Activated CD4-positive, alpha-beta T cell treated with anti-CD3 and anti-CD28 coated beads for 1 hour (primary cell): ENCODE results near the gene TPI1.
A peak's percentile ranks its signal among the peaks of the same experiment; 100 is the strongest.
"Not testable (repeated sequence)": the region's sequence is repeated elsewhere in the genome, so short reads cannot be mapped to it uniquely, and the experiment has no call there.

Experiments used
- DNase-seq: peaks from one replicate; pipeline ENCODE4 v3.0.0-alpha.2; 2020

TPI1 gene

GRCh38 chr12:6849427-6849826 lies 17.9 kb upstream of the TPI1 start:
- DNase-seq = no peak

DNA sequence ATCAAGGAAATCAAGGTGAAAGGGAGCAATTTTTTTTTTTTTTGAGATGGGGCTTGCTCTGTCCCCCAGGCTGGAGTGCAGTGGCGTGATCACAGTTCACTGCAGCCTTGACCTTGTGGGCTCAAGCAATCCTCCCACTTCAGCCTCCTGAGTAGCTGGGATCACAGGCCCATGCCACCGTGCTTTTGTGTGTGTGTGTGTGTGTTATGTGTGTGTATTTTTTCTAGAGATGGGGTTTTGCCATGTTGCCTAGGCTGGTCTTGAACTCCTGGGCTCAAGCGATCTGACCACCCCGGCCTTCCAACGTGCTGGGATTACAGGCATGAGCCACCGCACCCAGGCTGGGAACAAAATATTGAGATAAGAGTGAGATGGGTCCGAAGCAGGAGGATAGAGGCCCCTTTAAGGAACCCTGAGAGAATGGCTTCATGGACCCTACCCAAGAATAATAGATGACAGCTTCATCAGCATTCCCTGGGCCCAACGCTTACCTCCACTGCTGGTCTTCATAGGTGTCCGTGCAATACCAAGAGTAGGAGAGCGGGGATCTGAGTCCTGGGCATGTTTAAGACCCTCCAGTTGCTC lies 17.3 kb upstream of the TPI1 start:
- no peak for DNase-seq

DNA sequence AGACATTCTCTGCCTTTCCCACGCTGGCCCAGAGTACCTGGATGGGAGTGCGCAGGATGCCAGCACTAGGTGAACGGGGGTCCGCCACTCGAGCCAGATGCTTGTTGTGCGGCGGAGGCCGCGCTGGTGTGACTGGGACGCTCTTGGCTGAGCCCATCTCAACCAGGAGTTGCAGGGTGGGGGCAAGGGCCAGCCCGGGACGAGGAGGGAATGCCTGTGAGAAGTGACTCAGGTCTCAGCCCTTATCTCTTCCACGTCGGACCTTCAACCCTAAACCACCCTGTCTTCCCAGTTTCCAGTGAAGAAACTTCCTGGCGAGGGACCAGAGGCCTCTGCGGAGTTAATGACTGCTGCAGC lies 16.6 kb upstream of the TPI1 start:
- DNase-seq = no peak

DNA sequence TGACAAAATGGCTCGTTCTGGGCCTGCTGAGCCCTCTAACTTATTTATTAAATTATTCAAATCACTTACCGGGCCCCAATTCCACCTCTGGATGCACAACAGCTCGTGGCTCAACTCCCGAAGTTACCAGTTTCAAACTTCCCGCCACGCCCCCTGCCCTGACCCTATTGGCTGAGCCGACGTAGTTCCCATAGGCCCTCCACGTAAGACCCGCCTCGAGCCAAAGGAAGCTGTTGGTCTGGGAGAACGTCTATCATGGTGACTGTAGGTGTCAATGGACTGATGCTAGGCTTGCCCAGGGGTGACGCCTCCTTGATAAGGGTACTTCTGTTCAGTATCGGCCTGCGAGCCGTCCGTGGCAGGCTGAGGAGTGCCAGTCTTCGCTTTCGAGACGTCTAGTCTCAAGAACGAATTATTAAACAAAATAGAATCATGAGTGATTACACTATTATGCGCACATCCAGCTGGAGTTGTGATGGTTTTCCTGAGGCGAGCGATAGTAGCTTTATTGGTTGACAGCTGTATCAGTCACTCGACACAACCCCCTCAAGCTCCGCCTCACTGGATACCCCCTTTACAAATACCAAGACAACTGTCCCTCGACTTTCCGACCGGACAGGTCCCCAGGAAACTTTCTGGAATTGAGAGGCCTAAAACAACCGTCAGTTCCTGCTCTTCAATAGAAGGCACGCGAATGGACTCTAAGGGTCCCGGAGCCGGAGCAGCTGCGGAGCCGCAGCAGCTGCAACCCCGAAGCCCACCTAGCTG lies 16.0 kb upstream of the TPI1 start, which contains the start of gene CDCA3:
TSS of gene CDCA3 (minus strand) at position 134 of the 768 bp plus-strand sequence. CDS start 334 bp downstream, outside the sequence.
- DNase-seq = peak; percentile 82

DNA sequence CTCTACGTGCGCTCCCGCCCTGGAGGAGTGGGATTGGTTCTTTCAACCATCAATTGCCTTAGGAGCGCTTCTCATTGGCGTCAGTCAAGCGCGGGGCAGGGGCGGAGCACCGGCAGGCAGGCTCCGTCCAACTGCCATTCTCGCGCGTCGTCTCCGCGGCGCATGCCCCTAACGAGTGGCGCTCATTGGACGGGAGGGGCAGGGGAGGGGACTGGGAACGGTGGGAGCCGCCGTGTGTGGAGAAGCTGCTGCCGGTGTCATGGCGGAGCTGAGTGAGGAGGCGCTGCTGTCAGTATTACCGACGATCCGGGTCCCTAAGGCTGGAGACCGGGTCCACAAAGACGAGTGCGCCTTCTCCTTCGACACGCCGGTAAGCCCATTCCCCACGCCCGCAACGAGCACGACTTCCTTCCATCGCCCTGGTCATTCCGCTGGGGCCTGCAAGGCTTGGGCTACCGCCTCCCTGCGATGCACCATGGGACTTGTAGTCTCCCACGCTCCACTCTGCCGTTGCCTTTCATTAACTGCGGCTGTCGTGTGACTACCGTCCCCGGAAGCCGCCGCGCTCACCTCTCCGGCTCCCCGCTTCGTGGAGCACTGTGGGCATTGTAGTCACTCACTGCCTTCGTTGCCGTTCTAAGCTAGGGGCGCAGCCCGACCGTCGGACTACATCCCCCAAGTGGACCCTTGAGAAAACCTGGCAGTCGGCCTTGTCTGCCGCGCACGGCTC lies 15.2 kb upstream of the TPI1 start, which contains the start of gene USP5:
TSS of gene USP5 (plus strand) at position 230 of the 730 bp plus-strand sequence. CDS start at position 260, 30 bp downstream.
- DNase-seq = peak; percentile 97

- DNase-seq = peak; percentile 41
Observed at GRCh38 chr12:6852651-6853354, 14.5 kb upstream of the TPI1 start.

- DNase-seq = no peak
Observed at GRCh38 chr12:6853626-6854025, 13.7 kb upstream of the TPI1 start.

DNA sequence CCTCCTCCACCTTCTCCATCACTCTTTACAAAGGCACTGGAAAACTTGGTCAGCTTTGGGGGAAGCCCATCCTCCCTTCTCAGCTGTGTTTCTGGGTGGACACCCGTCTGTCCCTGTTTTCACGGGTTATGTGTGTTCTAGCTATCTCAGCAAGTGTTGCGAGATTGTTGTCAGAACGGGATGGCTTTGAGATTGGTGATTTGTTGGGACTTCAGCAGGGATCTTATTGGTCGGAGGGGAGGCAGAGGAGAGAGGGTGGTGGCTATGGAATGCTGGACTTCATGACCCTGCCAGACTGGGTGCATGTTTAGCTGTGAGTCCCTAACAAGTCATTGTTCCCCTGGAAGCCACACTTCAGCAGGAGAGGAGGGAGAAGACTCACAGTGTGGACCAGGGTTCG lies 13.3 kb upstream of the TPI1 start:
- DNase-seq = no peak

GRCh38 chr12:6855322-6855721 lies 12.0 kb upstream of the TPI1 start:
- DNase-seq = no peak

GRCh38 chr12:6858799-6859198 lies 8.5 kb upstream of the TPI1 start:
- no peak for DNase-seq

DNA sequence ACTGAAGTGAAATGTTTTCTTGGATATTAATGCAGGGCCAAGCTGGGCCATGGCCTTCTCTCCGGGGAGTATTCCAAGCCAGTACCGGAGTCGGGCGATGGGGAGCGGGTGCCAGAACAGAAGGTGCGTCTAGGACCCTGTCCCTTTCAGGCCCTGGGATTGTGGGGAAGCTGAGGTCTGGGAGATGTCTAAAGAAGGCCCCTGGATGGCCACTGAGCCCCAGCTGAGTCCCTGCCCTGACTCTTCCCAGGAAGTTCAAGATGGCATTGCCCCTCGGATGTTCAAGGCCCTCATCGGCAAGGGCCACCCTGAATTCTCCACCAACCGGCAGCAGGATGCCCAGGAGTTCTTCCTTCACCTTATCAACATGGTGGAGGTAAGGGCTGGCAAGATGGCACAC lies 7.2 kb upstream of the TPI1 start:
- no peak for DNase-seq

DNA sequence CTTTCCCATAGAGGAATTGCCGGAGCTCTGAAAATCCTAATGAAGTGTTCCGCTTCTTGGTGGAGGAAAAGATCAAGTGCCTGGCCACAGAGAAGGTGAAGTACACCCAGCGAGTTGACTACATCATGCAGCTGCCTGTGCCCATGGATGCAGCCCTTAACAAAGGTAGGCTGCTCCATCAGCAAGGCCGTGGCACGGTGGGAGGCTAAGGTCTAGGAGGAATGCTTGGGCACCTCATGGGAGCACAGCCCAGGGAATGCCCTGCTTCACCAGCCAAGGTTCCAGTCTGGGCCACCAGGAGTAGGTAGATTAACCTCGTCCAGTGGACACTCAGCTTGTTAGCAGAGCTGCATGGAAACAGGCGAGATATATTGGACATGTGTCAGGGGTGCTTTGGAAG lies 6.4 kb upstream of the TPI1 start:
- no peak for DNase-seq

DNA sequence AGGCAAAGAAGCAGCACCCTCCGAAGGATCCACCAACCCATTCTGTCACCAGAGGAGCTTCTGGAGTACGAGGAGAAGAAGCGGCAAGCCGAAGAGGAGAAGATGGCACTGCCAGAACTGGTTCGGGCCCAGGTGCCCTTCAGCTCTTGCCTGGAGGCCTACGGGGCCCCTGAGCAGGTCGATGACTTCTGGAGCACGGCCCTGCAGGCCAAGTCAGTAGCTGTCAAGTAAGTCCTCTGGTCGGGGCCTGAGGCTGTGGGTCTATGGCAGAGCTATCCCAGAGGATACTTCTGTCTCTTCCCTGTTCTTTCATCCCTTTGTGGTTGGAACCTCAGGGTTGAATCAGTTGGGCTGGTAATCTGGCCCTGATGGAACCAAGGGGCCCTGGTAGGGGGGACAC lies 5.9 kb upstream of the TPI1 start:
- DNase-seq = no peak

- DNase-seq = no peak
Observed at GRCh38 chr12:6863033-6863432, 4.3 kb upstream of the TPI1 start.

- no peak for DNase-seq
Observed at GRCh38 chr12:6863586-6864321, 3.6 kb upstream of the TPI1 start.

DNA sequence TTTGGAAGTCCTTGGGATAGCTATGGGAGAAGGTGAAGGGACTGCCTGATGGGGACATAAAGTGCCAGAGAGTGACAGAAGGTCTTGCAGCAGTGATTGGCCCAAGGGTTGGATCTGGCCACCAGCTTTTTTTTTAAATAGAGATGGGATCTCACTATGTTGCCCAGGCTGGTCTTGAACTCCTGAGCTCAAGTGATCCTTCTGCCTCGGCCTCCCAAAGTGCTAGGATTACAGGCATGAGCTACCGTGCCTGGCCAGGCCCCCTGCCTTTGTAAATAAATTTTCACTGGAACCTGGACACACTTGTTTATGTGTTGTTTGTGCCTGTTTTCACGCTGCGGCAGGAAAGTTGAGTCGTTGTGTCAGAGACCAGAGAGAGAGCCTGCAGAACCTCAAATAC lies 2.0 kb upstream of the TPI1 start:
- DNase-seq = not testable (repeated sequence)

DNA sequence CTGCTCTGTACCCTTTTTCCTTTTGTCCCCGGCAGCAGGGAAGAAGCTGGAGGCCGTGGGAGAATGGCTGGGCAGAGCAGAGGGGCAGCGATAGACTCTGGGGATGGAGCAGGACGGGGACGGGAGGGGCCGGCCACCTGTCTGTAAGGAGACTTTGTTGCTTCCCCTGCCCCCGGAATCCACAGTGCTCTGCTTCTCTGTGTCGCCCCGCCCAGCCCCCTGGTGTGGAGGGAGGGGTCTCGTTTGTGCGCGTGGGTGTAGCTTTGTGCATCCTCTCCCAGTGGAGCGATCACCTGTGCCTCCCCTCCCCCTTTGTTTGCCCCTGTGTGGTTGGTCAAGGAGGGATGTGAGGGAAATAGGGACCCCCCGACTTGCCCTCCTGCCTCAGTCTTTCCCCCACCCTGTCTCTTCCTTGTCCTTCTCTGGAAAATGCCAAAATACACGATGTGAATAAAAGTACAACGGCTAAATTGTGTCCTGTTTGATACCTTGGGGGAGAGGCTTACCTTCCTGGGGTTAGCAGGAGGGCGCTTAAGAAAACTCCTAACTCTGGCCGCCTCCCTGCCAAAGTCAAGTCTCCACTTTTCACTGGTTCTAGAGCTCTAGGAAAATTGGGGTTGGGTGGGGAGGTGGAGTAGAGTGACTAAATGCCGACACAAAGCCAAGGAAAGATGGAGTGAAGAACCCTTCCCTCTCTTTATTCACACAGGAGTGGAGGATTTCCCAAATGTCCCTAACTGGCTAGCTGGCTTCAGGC lies 990 bp upstream of the TPI1 start:
- DNase-seq = no peak

DNA sequence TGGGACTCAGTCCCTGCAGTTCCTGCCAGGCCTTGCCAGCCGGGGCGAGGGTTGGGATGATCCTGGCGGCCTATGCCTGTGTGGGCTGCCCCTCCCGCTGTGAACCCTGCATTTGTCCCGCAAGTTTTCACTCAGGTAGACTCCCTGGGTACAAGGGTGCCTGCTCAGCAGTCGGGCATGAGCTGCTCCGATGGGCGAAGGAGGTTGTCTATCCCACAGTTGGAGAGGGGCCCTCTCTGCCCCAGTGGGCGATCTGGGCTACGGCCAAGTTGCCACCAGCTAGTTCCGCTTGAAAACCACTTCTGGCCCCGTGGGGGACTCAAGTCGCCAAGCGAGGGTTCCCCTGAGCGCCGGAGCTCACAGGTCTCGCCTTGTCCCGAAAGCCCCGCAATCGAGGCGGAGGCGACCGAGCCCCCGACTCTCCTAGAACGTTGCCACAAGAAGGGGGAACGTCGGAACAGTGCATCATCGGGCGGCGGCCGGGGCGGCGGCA lies 365 bp upstream of the TPI1 start:
- no peak for DNase-seq

DNA sequence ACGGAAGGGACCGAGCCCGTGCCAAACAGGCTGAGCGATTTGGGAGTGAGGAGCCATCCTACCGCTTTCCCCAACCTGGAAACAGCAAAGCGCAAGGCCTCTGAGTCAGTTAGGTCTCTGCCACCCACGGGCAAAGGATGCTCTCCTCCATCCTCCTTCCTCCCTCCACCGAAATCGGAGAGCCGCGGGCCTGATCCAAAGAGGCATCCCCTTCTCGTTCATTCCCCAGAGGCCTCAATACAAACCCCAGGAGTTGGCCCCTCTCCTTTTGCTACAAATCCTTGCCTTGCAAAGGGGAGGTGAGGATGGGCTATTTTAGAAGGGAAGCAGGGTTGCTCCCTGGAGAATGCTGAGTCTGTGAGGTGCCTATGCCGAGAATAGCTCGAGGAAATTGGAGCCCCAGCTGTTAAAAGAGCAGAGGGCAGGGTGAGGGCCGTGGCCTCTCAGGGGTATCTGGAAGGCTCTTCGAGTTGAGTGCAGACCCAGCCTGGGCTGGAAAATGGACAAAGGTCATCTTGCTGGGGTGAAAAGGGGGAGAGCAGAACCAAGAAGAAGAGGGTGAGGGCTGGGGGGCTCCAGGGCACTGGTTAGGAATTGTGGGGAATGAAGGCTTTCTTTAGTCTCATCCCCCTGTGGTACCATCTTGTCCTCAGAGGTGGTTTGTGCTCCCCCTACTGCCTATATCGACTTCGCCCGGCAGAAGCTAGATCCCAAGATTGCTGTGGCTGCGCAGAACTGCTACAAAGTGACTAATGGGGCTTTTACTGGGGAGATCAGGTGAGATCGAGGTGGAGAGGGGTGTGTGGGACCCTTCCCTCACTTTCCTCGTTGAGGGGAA lies 1.1 kb downstream of the TPI1 start:
- no peak for DNase-seq
